Fibroblast of the aortic adventitia (primary cell): ENCODE measurements around the gene MAP1LC3B2. TPM values are rescaled to one million over a fixed set of nuclear protein-coding genes. Genes with fewer than 3 reads are reported as not detected.

Experiments
- DNase-seq: peaks from one replicate; pipeline ENCODE4 v3.0.0-alpha.2; 2010; ENCODE audit warnings: low read depth
- H3K4me3 ChIP-seq: 2 replicates; pipeline ENCODE4 v1.5.1; 2011; ENCODE audit warnings: low read depth, mild to moderate bottlenecking, control low read depth, low read length, moderate library complexity
- CTCF ChIP-seq: IDR thresholded peaks from 2 replicates; pipeline ENCODE4 v1.5.1; 2011; ENCODE audit warnings: mild to moderate bottlenecking, low read length, control low read depth, inconsistent platforms; ENCODE audit not compliant: insufficient read depth
- total RNA-seq: library from RNA; depleted of rRNA; stranded (reverse); fragments of >200 nt; gene quantifications from 2 replicates; pipeline ENCODE4 v1.2.3, GENCODE V29; 2012; ENCODE audit warnings: low replicate concordance

The MAP1LC3B2 gene
- total RNA-seq, 1 donor: not detected

GRCh38 chr12:116529048-116529447, 30.1 kb upstream of the MAP1LC3B2 start:
- DNase-seq: peak; percentile 78
- no peak for TF ChIP-seq CTCF
- no peak overlapping the region for H3K4me3 ChIP-seq

DNA sequence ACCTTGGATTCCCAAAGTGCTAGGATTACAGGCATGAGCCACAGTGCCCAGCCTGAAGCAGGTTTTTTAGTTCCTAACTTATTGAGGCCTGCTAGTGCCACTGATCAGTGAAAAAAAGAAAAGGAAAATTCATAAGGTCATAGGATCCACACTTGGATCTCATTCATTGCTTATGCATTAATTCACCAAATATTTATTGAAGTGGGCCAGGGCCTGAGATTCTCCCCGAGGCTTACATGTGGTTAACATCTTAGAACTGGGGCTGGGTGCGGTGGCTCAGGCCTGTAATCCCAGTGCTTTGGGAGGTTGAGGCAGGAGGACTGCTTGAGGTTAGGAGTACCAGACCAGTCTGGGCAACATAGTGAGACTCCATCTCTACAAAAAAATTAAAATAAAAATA, 29.5 kb upstream of the MAP1LC3B2 start:
- no peak overlapping the region for H3K4me3 ChIP-seq
- TF ChIP-seq CTCF: no peak
- no peak for DNase-seq

DNA sequence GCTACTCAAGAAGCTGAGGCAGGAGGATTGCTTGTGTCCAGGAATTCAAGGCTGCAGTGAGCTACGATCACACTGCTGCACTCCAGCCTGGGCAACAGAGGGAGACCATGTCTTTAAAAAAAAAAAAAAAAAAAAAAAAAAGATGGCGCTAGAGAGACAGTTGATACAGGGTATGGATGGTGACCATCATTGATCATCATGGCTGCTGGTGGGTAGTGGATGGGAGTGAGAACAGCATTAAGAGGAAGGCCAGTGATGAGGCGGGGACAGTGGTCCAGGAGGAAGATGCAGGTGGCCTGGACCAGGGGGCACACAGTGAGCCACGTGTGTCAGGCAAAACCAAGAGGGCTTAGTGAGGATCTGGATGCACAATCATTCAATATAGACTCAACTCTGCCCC, 26.8 kb upstream of the MAP1LC3B2 start:
- TF ChIP-seq CTCF: no peak

DNA sequence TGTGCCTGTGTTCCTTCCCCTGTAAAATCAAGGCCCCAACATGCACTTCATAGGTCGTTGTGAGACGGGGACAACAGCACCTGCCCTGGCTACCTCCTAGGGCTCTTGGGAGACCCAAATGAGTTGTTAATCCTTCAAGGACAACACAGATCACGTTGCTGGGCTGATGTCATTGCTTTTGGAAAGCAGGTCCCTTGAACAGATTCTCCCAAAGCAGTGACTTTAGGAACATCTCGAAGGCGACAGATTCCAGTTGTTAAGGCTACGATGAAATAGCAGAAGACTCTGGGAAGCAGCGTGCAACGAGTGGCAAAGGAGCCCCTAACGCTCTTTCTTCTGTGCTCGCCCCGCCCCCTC, 26.2 kb upstream of the MAP1LC3B2 start:
- H3K4me3 ChIP-seq: peak overlapping the region; percentile 68
- DNase-seq: no peak
- no peak for TF ChIP-seq CTCF

More for the DNA sequence above, 26.8 kb upstream of the MAP1LC3B2 start:
- H3K4me3 ChIP-seq: no peak overlapping the region
- DNase-seq: no peak

GRCh38 chr12:116533343-116534251, 25.6 kb upstream of the MAP1LC3B2 start:
- H3K4me3 ChIP-seq: peak overlapping the region; percentile 68
- TF ChIP-seq CTCF: peak; percentile 4
- DNase-seq: peak; percentile 84

GRCh38 chr12:116534311-116535121, 24.7 kb upstream of the MAP1LC3B2 start:
- peak; percentile 48 for DNase-seq
- H3K4me3 ChIP-seq: peak overlapping the region; percentile 68
- TF ChIP-seq CTCF: no peak
